HG02885 (cell line): ENCODE data around the gene KIF5C.
"Not testable (repeated sequence)": the region's sequence is repeated elsewhere in the genome, so short reads cannot be mapped to it uniquely, and the experiment has no call there.

Source experiments
- ATAC-seq: cut with Tn5 transposase; IDR thresholded peaks from one replicate; pipeline ENCODE4 v1.9.1; 2021; ENCODE audit warnings: mild to moderate bottlenecking; ENCODE audit not compliant: unreplicated experiment, poor library complexity

Gene KIF5C

DNA sequence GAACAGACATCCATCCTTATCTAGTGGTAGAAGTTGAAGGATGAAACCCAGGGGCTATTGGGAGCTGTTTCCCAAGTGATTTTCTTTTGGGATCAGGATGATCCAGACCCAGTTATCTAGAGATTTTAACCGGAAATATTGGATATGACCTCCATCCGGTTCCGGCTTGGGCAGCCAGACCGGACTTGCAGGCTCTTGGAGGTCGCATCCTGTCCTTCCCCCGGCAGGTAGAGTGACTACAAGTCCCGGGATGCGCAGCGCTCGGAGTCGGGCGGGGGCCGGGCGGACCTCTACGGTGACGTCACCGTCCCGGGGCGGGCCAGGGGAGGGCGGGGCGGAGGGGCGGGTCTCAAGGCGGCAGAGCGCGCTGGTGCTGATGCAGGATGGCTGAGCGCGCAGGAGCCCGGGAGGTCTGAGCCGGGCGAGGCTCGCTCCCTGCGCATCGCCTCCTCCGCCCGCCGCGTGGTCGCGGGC lies at the start of gene KIF5C:
KIF5C (plus strand) TSS at position 360 of the 474 bp plus-strand sequence. CDS start 391 bp downstream, outside the sequence.
- peak; percentile 92 for ATAC-seq

GRCh38 chr2:148826791-148827190 lies 48.2 kb upstream of the KIF5C start:
- ATAC-seq, result no peak

DNA sequence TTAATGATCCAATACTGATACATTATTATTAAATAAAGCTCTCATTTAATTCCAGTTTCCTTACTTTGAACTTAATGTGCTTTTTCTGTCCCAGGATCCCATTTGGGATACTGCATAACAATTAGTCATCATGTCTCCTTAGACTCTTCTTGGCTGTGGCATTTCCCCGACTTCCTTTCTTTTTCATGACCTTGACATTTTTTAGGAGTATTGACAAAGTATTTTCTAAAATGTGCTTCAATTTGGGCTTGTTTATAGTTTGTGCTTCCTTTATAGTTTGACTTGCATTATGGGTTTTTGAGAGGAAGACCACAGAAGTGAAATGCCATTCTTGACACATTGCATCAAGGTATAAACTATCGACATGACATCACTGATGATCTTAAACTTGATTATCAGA lies 46.1 kb upstream of the KIF5C start:
- no peak for ATAC-seq

GRCh38 chr2:148829618-148830017 lies 45.4 kb upstream of the KIF5C start:
- ATAC-seq, result no peak

DNA sequence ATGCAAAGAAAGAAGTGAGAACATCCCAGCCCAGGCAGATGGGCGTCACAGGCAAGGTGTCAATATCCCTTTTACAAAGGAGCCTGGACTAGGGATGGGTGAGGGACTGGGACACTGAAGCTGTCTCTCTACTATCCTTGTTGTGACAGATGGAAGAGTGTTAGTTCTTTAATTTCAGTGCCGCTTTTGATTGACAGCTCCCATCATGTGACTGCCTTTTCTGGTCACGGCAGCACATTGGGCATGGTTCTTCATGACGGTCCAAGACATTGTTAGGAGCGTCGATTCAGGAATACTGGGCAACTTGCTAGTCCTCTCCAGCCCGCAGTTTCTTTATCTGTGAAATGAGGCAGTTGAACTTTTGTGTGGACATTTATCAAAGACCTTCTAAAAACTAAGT lies 42.4 kb upstream of the KIF5C start:
- no peak for ATAC-seq

- ATAC-seq, result no peak
Measured at GRCh38 chr2:148842050-148842449, 33.0 kb upstream of the KIF5C start.

DNA sequence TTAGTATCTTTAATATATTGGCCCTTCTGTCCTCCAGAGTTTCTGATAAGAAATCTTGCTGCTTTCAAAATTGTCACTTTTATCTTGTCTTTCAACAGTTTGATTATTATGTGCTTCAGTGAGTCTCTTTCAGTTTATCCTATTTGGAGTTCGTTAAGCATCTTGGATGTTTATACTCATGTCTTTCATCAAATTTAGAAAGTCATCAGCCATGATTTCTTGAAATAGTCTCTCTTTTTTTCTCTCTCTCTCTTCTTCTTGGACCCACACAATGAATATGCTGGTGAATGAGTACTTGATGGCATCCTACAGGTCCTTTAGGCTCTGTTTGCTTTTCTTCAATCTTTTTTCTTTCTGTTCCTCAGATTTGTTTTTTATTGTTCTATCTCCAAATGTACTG lies 26.9 kb upstream of the KIF5C start:
- ATAC-seq, result no peak

GRCh38 chr2:148853458-148853857 lies 21.6 kb upstream of the KIF5C start:
- ATAC-seq, result no peak

DNA sequence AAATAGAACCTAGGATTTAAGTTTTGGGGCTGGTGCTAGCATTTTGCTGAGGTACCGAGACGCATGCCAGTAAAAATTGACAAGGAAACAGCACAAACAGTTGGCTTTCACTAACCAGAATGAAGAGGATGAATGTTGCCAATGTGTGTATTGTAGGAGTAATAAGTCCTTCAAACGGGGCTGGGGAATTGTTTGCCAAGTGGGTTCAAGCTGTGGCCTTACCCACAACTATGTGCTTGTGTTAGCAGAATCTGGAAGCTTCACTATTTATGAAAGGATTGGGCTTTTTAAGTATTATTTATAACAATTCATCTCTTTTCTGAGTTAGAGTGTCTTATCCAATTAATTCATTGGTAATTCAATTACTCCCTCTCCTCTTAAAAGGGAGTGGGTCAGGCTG lies 15.0 kb upstream of the KIF5C start:
- ATAC-seq, result no peak

GRCh38 chr2:148861367-148861766 lies 13.7 kb upstream of the KIF5C start:
- no peak for ATAC-seq

DNA sequence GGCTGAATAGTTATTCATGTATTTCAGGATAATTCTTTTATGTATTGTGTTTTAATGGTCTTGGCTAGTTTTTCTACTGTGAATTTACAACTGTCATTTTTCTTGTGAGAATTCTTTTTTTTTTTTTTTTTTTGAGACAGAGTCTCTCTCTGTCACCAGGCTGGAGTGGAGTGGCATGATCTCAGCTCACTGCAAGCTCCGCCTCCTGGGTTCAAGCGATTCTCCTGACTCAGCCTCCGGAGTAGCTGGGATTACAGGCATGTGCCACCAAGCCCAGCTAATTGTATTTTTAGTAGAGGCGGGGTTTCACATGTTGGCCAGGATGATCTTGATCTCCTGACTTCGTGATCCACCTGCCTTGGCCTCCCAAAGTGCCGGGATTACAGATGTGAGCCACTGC lies 12.5 kb upstream of the KIF5C start:
- not testable (repeated sequence) for ATAC-seq

- no peak for ATAC-seq
Measured at GRCh38 chr2:148865512-148865911, 9.5 kb upstream of the KIF5C start.

- ATAC-seq, result no peak
Measured at GRCh38 chr2:148866091-148866490, 8.9 kb upstream of the KIF5C start.

- no peak for ATAC-seq
Measured at GRCh38 chr2:148867079-148867769, 7.8 kb upstream of the KIF5C start.

DNA sequence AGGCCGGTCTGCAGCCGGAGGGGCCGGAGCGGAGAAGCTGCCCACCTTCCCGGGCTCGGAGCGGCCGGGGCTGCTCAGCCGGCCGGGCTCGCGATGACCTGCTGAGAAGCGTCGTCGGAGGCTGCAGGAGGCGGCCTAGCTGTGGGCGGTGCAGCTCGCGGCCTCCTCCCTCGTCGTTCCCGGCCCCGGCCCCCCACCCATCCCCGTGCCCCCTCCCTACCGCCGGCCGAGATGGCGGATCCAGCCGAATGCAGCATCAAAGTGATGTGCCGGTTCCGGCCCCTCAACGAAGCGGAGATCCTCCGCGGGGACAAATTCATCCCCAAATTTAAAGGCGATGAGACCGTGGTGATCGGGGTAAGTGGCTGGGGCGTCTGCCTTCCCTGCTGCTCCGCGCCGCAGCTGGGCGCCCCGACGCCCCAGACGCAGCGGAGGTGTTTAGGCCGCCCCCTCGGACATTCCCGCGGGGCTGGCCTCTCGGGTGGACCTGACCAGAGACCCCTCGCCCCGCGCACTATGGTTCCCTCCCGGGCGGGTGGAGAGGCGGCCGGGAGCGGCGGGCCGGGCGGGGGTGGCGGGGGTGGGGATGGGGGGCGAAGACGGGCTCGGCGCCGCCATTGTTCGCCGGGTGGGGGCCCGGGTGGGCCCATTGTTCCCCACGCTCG lies 492 bp downstream of the KIF5C start:
- ATAC-seq, result peak; percentile 35

DNA sequence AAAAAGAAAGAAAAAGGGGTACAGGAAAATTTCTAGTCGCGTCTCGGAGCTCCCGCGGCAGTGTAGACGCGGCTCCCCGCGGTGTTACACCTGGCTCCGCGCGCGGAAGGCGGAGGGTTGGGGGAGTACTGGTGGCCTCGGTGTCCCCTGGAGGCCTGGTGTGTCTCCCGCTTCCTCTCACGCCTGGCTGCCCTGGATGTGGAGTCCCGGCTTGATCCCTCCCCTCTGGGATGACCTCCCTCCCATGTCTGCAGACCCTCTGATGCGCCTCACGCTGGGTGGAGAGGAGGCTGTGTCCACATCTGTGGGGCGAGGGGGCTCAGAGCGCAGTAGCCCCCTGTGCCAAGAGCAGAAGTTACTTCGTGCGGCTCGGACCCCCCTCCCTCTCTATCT lies 1.2 kb downstream of the KIF5C start:
- ATAC-seq, result no peak

DNA sequence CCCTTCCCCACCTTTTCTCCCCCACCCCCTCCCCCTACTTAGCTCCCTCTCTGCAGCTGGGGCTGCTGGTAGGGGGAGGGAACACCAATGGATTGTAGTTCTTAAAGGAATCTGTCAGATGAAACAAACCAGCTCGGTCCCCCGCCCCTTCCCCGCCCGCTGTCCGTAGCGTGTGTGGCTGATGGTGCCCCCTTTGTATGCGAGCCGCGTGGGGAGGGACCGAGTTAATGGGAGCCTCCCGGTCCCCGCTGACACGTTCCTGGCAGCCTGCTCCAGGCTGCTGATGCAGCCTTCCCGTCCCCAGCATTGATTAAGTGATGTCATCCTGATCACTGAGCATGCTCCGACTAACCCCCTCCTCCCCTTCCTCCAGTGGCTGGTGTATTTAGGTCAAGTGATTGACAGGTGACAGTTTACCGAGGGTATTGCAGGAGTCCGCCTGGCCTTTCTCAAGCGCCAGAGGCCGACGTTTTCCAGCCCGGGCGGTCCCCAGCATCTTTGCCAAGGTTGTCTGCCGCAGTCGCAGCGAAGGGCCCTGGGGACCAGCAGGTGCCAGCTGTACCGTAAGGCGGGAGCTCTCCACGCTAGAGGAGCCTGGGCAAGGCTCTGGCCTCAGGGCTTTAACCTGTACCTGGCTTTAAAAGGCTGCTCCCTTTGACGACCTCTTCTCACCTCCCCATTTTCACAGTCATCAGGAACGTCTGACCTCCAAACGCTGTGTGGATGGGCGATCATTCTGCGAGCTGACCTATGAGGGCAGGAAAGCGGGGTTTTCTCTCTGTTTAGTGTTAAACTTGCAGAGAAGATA lies 1.8 kb downstream of the KIF5C start:
- peak; percentile 20 for ATAC-seq

DNA sequence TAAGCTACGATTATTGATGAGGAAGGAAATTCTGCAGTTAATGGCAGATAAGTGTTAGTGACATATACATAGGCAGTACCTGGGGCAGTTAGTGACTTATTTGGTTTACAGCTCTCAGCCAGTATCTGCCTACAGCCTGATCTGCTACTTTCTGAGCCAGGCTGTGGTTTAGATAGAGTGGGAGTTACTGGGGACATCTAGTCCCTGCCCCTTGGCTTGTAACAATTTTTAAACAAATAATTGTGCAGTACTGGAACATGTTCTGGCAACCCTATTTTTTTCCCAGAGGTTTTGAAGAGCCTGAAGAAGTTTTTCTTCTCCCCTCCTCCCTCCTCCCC lies 2.3 kb downstream of the KIF5C start:
- no peak for ATAC-seq

- ATAC-seq, result no peak
Measured at GRCh38 chr2:148880636-148881035, 5.6 kb downstream of the KIF5C start.

DNA sequence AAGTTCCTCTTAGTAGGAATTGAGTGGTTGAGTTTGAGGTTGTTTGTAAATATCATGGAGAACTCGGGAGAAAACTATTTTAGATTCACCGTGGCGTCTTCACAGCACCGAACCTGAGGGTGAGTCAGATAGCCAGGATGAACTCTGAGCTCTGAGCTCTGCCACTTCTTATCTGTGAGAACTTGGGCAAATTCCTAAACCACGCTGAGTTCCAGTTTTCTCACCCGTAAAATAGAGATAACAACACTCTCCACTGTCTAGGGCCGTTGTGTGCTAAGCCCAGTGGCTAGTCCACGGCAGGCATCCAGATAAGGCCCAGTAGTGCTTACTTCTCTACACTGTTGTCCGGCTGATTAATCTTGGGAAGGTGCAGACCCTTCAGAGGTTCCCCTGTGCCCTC lies 7.0 kb downstream of the KIF5C start:
- no peak for ATAC-seq

DNA sequence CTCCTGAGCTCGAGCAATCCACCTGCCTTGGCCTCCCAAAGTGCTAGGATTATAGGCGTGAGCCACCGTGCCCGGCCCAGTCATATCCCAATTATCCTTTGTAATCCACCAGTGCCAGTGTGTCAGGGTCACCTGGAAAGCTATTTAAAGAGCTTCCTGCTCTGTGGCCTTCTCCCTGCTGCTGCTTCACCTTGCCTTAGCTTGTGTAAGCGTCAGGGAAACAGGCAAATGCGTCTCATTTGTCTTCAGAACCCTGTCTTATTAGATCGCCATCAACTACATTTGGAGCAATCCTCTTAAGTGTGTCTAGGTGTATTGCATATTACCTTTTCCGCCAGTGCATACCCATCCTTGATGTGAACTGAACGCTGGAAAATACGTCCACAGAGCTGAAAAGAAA lies 10.2 kb downstream of the KIF5C start:
- no peak for ATAC-seq
